ENCODE measurements around the gene NECTIN1.

Gene NECTIN1

GRCh38 chr11:119693253-119693815 lies 35.7 kb downstream of the NECTIN1 start:
- DNase-seq (ENCODE audit: insufficient read length, low spot score) (no peak), FAIRE-seq (no peak)
- no peak for TF ChIP-seq POLR2A (IDR thresholded peaks at IDR 0.05; ENCODE audit: low read depth, low read length)

GRCh38 chr11:119692540-119692820 lies 36.5 kb downstream of the NECTIN1 start:
- FAIRE-seq (no peak), DNase-seq (ENCODE audit: insufficient read length, low spot score) (no peak)
- TF ChIP-seq POLR2A (IDR thresholded peaks at IDR 0.05; ENCODE audit: low read depth, low read length): no peak

DNA sequence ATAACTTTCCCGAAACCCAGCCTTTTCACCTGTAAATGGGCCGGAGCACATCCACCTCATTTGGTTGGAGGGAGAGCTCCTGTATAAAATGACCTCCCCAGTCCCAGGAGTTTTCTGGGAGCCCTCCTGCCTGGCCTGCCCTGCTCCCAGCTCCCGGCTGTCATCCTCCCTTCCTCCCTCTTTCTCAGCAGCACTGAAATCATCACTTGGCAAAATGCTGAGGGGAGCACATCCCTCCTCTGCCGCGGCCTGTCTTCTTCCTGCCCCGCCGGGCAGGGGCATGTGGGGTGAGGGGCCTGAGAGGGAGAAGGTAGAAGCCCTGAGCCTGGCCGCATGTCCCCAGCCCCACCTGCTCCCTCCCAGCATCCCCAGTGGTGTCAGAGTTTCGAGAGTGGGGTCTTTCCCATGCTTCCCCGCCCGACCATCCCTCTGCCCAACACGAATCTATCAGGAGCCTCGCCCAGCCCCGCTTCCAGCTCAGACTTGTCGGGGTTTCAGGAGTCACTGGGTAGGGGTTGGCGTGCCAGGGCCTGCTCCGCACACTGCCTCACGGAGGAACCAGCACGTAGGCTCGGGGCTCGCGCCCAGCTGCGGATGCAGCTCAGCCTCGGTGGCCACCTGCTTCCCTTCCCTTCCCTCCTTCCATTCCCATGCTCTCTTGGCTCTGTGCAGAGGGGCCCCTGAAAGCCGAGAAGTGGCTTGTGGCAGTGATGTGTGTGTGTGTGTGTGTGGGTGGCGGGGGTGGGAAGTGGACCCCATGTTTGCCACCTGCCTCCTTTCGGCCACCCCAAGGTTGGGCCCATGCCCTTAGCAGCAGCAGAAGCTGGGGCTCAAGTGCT lies 37.1 kb downstream of the NECTIN1 start:
- TF ChIP-seq POLR2A (IDR thresholded peaks at IDR 0.05; ENCODE audit: low read depth, low read length): no peak

GRCh38 chr11:119691020-119691666 lies 37.9 kb downstream of the NECTIN1 start:
- no peak for FAIRE-seq
- no peak for DNase-seq (ENCODE audit: insufficient read length, low spot score)
- no peak for TF ChIP-seq POLR2A (IDR thresholded peaks at IDR 0.05; ENCODE audit: low read depth, low read length)

More for the DNA sequence above, 37.1 kb downstream of the NECTIN1 start:
- FAIRE-seq (no peak), DNase-seq (ENCODE audit: insufficient read length, low spot score) (no peak)

GRCh38 chr11:119689302-119689701 lies 39.7 kb downstream of the NECTIN1 start:
- FAIRE-seq (no peak), DNase-seq (ENCODE audit: insufficient read length, low spot score) (no peak)
- no peak for TF ChIP-seq POLR2A (IDR thresholded peaks at IDR 0.05; ENCODE audit: low read depth, low read length)

DNA sequence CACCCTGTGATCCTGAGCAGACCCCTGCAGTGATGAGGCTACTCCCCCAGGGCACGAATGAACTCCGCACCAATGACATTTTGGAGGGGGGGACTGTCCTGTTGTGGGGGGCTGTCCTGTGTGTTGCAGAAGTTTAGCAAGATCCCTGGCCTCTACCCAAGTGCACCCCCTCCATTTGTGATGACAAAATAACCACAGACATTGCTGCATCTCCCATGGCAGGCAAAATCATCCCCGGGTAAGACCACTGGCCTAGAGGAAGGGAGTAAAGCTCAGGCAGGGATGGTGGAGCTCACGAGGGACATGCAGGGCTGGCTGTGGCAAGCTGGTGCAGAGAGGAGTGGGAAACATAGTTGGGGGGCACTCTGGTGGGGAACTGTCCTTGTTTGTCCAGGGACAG lies 40.6 kb downstream of the NECTIN1 start:
- FAIRE-seq (no peak), DNase-seq (ENCODE audit: insufficient read length, low spot score) (no peak)
- TF ChIP-seq POLR2A (IDR thresholded peaks at IDR 0.05; ENCODE audit: low read depth, low read length): no peak

DNA sequence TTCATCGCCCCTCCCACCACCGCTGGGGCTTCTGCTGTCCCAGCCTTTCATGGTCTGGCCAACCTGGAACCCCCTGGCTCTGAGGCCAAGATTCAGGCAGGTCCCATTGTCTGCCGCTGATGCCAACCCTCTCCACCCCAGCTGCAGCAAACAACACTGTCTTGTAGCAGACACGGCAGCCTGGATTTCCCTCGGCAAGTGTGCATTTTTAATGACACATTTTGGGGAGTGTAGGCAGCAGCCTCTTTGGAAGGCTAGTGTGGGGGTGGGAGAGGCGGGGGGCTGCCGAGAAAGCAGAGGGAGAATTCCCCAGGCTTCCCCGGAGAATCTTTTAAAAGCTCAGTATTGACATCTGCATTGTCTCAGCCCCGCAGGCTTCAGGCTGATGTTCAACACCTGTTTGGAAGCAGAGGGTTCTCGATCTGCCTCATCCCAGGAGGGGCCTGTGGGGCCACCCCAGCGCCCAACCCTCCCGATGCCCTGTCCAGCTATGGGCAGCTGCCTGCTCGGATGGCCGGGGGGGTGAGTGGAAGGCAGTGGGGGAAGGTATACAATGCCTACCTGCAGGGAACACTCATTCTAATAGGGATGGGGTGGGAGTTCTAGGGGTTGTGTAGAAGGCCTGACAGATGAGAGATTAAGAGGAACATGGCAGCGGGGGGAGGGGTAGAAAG lies 41.5 kb downstream of the NECTIN1 start:
- no peak for FAIRE-seq
- no peak for DNase-seq (ENCODE audit: insufficient read length, low spot score)
- no peak for TF ChIP-seq POLR2A (IDR thresholded peaks at IDR 0.05; ENCODE audit: low read depth, low read length)

DNA sequence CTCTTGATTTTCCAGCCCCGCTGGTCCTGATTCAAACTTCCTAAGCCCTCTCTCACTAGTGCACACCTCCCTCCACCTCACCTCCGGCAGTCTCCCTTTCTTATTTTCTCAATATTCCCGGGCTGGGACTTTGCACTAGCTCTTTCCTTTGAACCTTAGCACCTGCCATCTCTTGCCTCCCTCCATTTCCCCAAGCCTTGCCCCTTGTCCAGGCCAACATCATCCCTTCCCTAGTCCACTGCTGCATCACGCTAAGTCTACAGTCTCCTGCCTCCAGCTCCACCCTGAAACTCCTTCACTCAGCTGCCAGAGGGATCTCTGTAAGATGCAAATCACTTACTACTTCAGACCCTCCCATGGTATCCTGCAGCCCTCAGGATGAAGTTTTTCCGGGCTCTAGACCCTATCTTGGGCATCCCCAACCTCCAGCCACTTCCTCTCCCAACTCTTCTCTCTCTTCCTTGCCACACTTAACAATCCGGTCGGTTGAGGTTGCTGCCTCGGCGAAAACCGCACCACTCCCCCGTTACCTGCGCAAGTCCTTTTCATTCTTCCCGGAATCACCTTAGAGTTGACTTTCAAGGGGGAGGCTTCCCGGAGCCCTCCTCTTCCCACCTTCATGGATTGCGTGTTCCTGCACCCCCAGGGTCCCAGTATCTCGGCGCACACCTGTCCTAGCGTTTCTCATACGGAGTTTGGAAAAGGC lies 42.7 kb downstream of the NECTIN1 start:
- FAIRE-seq: no peak
- no peak for DNase-seq (ENCODE audit: insufficient read length, low spot score)
- TF ChIP-seq POLR2A (IDR thresholded peaks at IDR 0.05; ENCODE audit: low read depth, low read length): no peak

DNA sequence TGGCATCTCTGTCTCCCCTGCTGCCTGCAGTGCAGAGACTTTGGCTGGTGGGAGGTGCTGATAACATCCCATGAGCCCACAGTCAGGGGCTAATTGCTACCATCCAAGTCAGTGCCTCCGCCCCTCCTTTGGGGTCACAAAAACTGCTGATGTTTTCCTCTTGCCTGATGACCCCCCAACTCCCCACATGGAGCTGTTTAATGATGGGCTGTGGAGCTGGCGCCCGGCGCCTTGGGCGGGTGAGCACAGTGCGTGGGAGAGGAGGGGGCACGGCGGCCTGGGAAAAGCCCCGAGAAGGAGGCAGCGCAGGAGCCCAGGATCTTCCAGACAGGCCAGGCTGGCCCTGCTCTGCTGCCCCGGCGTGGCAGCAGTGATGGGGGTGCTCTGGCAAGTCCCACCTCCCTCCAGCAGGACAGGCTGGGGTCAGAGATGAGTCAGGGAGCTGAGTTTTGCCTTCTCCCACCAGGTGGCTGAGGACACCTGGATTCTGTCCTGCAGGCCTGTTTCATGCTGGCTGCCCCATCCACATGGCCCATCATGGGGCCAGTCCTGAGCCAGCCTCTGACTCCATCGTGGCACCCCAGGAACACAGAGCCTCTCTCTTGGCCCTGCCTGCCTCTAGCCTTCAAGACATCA lies 43.8 kb downstream of the NECTIN1 start:
- TF ChIP-seq POLR2A (IDR thresholded peaks at IDR 0.05; ENCODE audit: low read depth, low read length): no peak
- FAIRE-seq: no peak

GRCh38 chr11:119684361-119685110 lies 44.5 kb downstream of the NECTIN1 start:
- peak; percentile 85 for DNase-seq (ENCODE audit: insufficient read length, low spot score)
- FAIRE-seq: peak; percentile 78
- no peak for TF ChIP-seq POLR2A (IDR thresholded peaks at IDR 0.05; ENCODE audit: low read depth, low read length)

More for the DNA sequence above, 43.8 kb downstream of the NECTIN1 start:
- DNase-seq (ENCODE audit: insufficient read length, low spot score): no peak

- no peak for FAIRE-seq
- DNase-seq (ENCODE audit: insufficient read length, low spot score): no peak
- no peak for TF ChIP-seq POLR2A (IDR thresholded peaks at IDR 0.05; ENCODE audit: low read depth, low read length)
Observed at GRCh38 chr11:119683783-119684182, 45.2 kb downstream of the NECTIN1 start.

- DNase-seq (ENCODE audit: insufficient read length, low spot score): no peak
- no peak for TF ChIP-seq POLR2A (IDR thresholded peaks at IDR 0.05; ENCODE audit: low read depth, low read length)
- FAIRE-seq: no peak
Observed at GRCh38 chr11:119681361-119681910, 47.6 kb downstream of the NECTIN1 start.
